ENCODE data around the gene NEUROD2. TPM values are rescaled to one million over a fixed set of nuclear protein-coding genes. Genes with fewer than 3 reads are reported as not detected.

Gene NEUROD2
- total RNA-seq, 2 donors from 2014 or later: not detected

DNA sequence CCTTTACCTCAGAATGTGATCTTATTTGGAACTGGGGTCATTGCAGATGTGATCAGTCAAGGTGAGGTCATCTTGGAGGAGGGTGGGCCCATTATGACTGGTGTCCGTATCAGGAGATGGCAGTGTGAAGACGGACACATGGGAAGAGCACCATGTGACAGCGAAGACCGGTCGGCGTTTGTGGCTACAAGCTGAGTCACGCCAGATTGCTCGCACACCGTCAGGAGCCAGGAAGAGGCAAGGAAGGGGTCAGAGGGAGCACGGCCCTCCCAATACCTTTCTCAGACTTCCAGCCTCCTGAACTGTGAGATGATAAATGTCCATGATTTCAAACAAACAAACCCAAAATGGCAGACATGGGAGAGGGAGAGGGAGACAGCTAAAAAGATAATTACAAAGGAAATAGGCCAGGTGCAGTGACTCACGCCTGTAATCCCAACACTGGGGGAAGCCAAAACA lies 42.4 kb upstream of the NEUROD2 start:
- no peaks in the 10 kb centered on the region for H3K9me3 ChIP-seq (ENCODE audit: control insufficient read depth, low read length)
- Mint-ChIP-seq H3K27me3 (ENCODE audit: insufficient read depth) (no peaks in the 10 kb centered on the region), H3K36me3 (ENCODE audit: low read depth) (peaks cover 10% of the 10 kb centered on the region), H3K27ac (no peak overlapping the region), H3K4me3 (no peak overlapping the region), H3K9me3 (no peaks in the 10 kb centered on the region), H3K4me1 (peaks cover 25% of the 10 kb centered on the region)
- 91 to 94% methylated on average over 9 to 11 of the region's 11 CpGs for WGBS, 2 experiments (ENCODE audit: insufficient coverage in 1 of 2, insufficient read length in 1 of 2)
- H3K9ac ChIP-seq (ENCODE audit: extremely low read depth, low read length, poor library complexity, severe bottlenecking): no peak overlapping the region
- peaks cover 18% of the 10 kb centered on the region for H3K4me1 ChIP-seq (ENCODE audit: control insufficient read depth, insufficient read depth, low read length)
- H3K27ac ChIP-seq (ENCODE audit: low read depth, low read length): no peak overlapping the region
- TF ChIP-seq, protein P1, sequence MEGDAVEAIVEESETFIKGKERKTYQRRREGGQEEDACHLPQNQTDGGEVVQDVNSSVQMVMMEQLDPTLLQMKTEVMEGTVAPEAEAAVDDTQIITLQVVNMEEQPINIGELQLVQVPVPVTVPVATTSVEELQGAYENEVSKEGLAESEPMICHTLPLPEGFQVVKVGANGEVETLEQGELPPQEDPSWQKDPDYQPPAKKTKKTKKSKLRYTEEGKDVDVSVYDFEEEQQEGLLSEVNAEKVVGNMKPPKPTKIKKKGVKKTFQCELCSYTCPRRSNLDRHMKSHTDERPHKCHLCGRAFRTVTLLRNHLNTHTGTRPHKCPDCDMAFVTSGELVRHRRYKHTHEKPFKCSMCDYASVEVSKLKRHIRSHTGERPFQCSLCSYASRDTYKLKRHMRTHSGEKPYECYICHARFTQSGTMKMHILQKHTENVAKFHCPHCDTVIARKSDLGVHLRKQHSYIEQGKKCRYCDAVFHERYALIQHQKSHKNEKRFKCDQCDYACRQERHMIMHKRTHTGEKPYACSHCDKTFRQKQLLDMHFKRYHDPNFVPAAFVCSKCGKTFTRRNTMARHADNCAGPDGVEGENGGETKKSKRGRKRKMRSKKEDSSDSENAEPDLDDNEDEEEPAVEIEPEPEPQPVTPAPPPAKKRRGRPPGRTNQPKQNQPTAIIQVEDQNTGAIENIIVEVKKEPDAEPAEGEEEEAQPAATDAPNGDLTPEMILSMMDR (conservative IDR thresholded peaks at IDR 0.05): no peak
- DNase-seq: no peak
- H3K36me3 ChIP-seq (ENCODE audit: control insufficient read depth, insufficient read depth, low read length): no peaks in the 10 kb centered on the region
- H3K4me3 ChIP-seq (ENCODE audit: low read length): no peak overlapping the region
- no peaks in the 10 kb centered on the region for H3K27me3 ChIP-seq (ENCODE audit: control insufficient read depth, insufficient read depth, low read length, poor library complexity, severe bottlenecking)

DNA sequence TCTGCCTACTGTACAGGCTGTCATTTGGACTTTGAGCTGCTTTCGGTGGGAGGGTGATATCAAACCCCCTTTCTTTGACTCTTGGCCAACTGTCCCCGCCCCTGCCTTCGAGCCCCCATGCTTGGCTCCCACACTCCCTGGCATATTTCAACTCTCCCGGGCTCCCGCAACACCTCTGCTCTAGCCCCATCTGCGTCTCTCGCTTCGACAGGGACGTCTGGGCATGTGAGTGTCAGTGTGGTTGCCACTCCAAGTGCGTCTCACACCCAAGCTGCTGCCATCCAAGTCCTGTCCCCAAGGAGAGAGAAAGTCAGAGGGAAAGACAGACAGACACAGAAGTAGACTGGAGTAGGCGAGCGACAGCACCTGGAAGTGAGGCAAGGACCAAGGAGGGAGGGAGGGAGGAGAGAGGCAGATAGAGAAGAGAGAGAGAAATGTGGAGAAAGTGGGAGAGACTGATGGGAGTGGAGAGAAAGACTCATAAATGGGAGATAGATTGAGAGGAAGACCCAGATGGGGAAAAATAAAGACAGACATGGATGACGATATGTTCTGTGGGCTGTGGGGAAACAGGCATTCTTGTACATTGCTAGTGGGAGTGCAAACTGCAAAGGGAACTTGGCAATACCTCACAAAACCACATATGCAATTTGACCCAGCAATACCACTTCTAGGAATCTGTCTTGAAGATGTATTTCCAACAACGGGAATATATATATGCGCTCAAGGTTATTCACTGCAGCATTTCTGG lies 41.1 kb upstream of the NEUROD2 start:
- Histone ChIP-seq H3K27ac (ENCODE audit: low read depth, low read length) (no peak overlapping the region), H3K36me3 (ENCODE audit: control insufficient read depth, insufficient read depth, low read length) (no peaks in the 10 kb centered on the region), H3K9me3 (ENCODE audit: control insufficient read depth, low read length) (no peaks in the 10 kb centered on the region), H3K27me3 (ENCODE audit: control insufficient read depth, insufficient read depth, low read length, poor library complexity, severe bottlenecking) (no peaks in the 10 kb centered on the region), H3K4me3 (ENCODE audit: low read length) (no peak overlapping the region), H3K9ac (ENCODE audit: extremely low read depth, low read length, poor library complexity, severe bottlenecking) (no peak overlapping the region), H3K4me1 (ENCODE audit: control insufficient read depth, insufficient read depth, low read length) (peaks cover 22% of the 10 kb centered on the region)
- H3K4me1 Mint-ChIP-seq: peaks cover 32% of the 10 kb centered on the region
- H3K27me3 Mint-ChIP-seq (ENCODE audit: insufficient read depth): no peaks in the 10 kb centered on the region
- no peaks in the 10 kb centered on the region for H3K9me3 Mint-ChIP-seq
- DNase-seq: no peak
- H3K4me3 Mint-ChIP-seq: no peak overlapping the region
- TF ChIP-seq, protein P1 (conservative IDR thresholded peaks at IDR 0.05): no peak
- 95 to 99% methylated on average over 11 to 15 of the region's 15 CpGs for WGBS, 2 experiments (ENCODE audit: insufficient coverage in 1 of 2, insufficient read length in 1 of 2)
- H3K36me3 Mint-ChIP-seq (ENCODE audit: low read depth): peaks cover 3% of the 10 kb centered on the region
- H3K27ac Mint-ChIP-seq: no peak overlapping the region

DNA sequence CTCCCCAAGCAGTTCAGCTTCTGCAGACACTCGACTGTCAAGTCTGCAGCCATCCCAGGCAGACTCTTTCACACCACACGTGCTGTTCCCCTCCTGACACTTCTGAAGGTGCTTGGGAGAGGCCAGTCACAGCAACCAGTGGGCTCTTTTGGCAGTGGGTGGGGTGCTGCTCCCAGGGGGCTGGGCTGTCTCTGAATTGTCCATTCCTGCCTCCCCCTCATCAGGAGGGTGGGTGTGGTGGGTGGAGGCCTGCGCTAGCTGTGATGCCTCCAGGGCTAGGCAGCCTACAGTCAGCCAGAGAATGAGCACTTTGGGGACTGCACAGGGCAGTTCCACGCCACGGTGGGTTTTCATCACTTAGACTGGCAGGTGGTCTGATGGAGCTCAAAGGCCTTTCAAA lies 39.5 kb upstream of the NEUROD2 start:
- WGBS, 2 experiments (ENCODE audit: insufficient coverage in 1 of 2, insufficient read length in 1 of 2): 83 to 94% methylated on average over 5 of the region's 5 CpGs
- Histone ChIP-seq H3K27me3 (ENCODE audit: control insufficient read depth, insufficient read depth, low read length, poor library complexity, severe bottlenecking) (no peaks in the 10 kb centered on the region), H3K4me1 (ENCODE audit: control insufficient read depth, insufficient read depth, low read length) (peaks cover 11% of the 10 kb centered on the region), H3K9ac (ENCODE audit: extremely low read depth, low read length, poor library complexity, severe bottlenecking) (no peak overlapping the region), H3K9me3 (ENCODE audit: control insufficient read depth, low read length) (no peaks in the 10 kb centered on the region), H3K27ac (ENCODE audit: low read depth, low read length) (no peak overlapping the region), H3K36me3 (ENCODE audit: control insufficient read depth, insufficient read depth, low read length) (no peaks in the 10 kb centered on the region), H3K4me3 (ENCODE audit: low read length) (no peak overlapping the region)
- no peak for DNase-seq
- no peaks in the 10 kb centered on the region for H3K9me3 Mint-ChIP-seq
- H3K27me3 Mint-ChIP-seq (ENCODE audit: insufficient read depth): no peaks in the 10 kb centered on the region
- TF ChIP-seq, protein P1 (conservative IDR thresholded peaks at IDR 0.05): no peak
- no peak overlapping the region for H3K4me3 Mint-ChIP-seq
- H3K4me1 Mint-ChIP-seq: peaks cover 19% of the 10 kb centered on the region
- H3K36me3 Mint-ChIP-seq (ENCODE audit: low read depth): peaks cover 3% of the 10 kb centered on the region
- no peak overlapping the region for H3K27ac Mint-ChIP-seq

All from endodermal cell (in vitro differentiated cells).